ENCODE measurements around the gene PSMA4.
A peak's percentile ranks its signal among the peaks of the same experiment; 100 is the strongest.
"Not testable (repeated sequence)": the region's sequence is repeated elsewhere in the genome, so short reads cannot be mapped to it uniquely, and the experiment has no call there.

Gene PSMA4

DNA sequence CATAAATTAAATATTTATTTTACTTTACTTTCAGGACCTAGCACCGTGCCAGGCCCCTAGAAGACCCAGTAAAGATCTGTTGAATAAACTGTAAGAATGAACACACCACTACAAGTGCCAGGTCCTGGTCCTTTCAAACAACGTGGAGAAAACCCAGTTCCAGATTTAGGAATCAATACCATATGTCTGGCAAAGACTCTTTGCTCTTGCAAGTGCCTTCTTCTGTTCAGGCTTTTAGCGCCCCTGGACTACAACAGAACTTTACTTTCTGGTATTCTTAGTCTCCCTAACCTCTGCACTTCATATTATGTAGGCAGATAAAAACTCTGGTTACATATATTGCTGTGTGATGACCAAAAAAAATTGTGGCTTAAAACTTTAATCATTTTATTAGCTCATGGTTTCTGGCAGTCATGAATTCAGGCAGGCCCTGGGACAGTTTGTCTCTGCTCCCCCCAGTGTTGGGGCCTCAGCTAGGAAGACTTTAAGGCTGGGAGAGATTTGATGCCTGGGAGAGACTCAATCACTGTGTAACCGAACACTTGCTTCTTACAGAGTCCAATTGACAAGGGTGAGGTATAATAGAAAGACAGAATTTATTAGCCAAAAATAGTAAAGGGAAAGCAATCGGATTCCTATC, 2.9 kb upstream of the PSMA4 start:
- Mint-ChIP-seq H3K4me1 (ENCODE audit: low read depth) (peaks cover 35% of the 10 kb centered on the region), H3K27me3 (no peaks in the 10 kb centered on the region), H3K9me3 (no peaks in the 10 kb centered on the region), H3K4me3 (no peak overlapping the region), H3K27ac (no peak overlapping the region), H3K36me3 (ENCODE audit: low read depth) (peaks cover 24% of the 10 kb centered on the region)
- intact Hi-C loops (cut with micrococcal nuclease), result loop anchor here (5.0 kb wide), 1 partner anchor 100 kb away; the partner anchor contains the start of gene IREB2

DNA sequence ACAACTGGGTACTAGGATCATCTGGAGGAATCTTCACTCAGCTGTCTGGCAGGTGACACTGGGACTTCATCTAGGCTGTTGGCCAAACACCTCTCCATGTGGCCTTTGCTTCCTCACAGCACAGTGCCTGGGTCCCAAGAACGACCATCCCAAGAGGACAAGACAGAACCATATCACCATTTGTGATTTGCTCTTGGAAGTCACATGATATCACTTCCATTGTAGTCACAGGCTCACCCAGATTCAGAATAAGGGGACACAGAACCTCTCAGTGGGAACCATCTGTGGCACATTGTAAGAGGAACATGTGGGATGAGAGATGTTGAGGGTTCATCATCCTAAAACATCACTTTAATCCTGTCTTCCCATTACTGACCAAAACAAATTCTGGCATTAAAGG, 1.9 kb upstream of the PSMA4 start:
- Mint-ChIP-seq H3K36me3 (ENCODE audit: low read depth) (peaks cover 33% of the 10 kb centered on the region), H3K4me3 (no peak overlapping the region), H3K9me3 (no peaks in the 10 kb centered on the region), H3K27ac (no peak overlapping the region), H3K4me1 (ENCODE audit: low read depth) (peaks cover 39% of the 10 kb centered on the region), H3K27me3 (no peaks in the 10 kb centered on the region)
- intact Hi-C loops (cut with micrococcal nuclease), result loop anchor here (5.0 kb wide), 1 partner anchor 101 kb away; the partner anchor contains the start of gene IREB2

GRCh38 chr15:78539464-78540140, 642 bp upstream of the PSMA4 start:
- H3K4me3 Mint-ChIP-seq, result peak overlapping the region; percentile 95
- not testable (repeated sequence) for H3K27me3 Mint-ChIP-seq, H3K9me3 Mint-ChIP-seq
- H3K36me3 Mint-ChIP-seq (ENCODE audit: low read depth), result peaks cover 46% of the 10 kb centered on the region
- intact Hi-C loops (cut with micrococcal nuclease), result loop anchor here (5.0 kb wide), 1 partner anchor 102 kb away; the partner anchor contains the start of gene IREB2
- peaks cover 39% of the 10 kb centered on the region for H3K4me1 Mint-ChIP-seq (ENCODE audit: low read depth)
- peak overlapping the region; percentile 99 for H3K27ac Mint-ChIP-seq

DNA sequence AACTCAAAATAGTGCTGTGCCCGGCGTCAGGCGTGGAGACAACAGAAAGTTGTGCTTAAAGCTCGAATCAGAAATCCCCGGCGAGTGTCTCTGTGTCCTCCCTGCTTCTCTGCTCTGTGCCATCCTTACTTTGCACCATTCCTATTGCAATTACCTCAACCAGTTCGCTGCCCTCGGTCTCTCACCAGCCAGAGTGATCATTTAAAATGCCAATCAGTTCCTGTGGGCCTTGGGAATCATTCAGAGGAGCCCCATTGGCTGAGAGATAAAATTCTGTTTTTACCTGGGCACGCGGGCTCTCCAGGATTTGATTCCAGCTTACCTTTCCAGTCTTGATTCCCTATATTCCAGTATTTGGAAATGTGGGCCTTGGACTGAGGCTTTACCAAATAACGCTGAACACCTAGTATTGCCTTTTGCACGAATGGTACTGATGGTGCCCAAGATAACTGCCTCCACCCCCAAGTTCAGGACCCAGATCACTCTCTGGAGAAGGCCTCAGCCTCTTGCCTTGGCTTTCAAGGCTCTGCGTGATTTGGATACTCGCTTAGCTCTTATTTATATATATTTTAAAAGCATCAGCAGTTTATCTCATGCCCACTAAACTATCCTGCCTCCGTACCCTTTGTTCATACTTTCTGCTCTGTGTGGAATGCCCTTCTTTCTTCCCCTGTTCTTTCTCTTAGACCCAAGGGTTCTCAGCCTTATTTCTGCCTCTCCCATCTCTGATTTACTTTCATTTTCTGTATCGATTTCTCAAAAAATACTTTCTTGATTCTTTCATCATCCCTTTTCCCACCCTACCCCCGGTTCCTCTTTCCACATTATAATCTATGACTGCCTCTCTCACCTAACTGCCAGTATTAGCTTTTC, 863 bp downstream of the PSMA4 start:
- Mint-ChIP-seq H3K27me3 (no peaks in the 10 kb centered on the region), H3K36me3 (ENCODE audit: low read depth) (peaks cover 60% of the 10 kb centered on the region), H3K4me1 (ENCODE audit: low read depth) (peaks cover 37% of the 10 kb centered on the region), H3K9me3 (no peaks in the 10 kb centered on the region), H3K27ac (peak overlapping the region; percentile 99), H3K4me3 (peak overlapping the region; percentile 95)
- intact Hi-C loops (cut with micrococcal nuclease), result no loop called here

DNA sequence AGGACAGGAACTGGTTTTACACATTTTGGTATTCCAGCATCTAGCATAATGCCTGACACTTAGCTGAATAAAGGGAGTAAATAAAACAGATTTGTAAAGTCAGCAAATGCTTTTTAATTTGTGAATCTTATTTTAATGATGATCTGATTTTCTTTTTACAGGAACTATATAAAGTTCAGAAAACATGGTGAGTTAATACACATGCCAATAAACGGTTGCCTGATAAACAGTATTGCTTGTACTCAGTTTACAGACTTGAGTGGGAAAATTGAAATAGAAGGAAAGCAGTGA, 1.4 kb downstream of the PSMA4 start:
- H3K4me1 Mint-ChIP-seq (ENCODE audit: low read depth), result peaks cover 31% of the 10 kb centered on the region
- no peaks in the 10 kb centered on the region for H3K27me3 Mint-ChIP-seq
- H3K9me3 Mint-ChIP-seq, result no peaks in the 10 kb centered on the region
- intact Hi-C loops (cut with micrococcal nuclease), result no loop called here
- peak overlapping the region; percentile 95 for H3K4me3 Mint-ChIP-seq
- H3K27ac Mint-ChIP-seq, result peak overlapping the region; percentile 99
- H3K36me3 Mint-ChIP-seq (ENCODE audit: low read depth), result peaks cover 66% of the 10 kb centered on the region

- peaks cover 28% of the 10 kb centered on the region for H3K4me1 Mint-ChIP-seq (ENCODE audit: low read depth)
- no peak overlapping the region for H3K27ac Mint-ChIP-seq
- no peaks in the 10 kb centered on the region for H3K9me3 Mint-ChIP-seq
- intact Hi-C loops (cut with micrococcal nuclease), result no loop called here
- H3K36me3 Mint-ChIP-seq (ENCODE audit: low read depth), result peaks cover 76% of the 10 kb centered on the region
- H3K4me3 Mint-ChIP-seq, result no peak overlapping the region
- H3K27me3 Mint-ChIP-seq, result no peaks in the 10 kb centered on the region
Measured at GRCh38 chr15:78542647-78543046, 2.4 kb downstream of the PSMA4 start.

- Mint-ChIP-seq H3K36me3 (ENCODE audit: low read depth) (peaks cover 60% of the 10 kb centered on the region), H3K4me3 (no peak overlapping the region), H3K9me3 (no peaks in the 10 kb centered on the region), H3K27ac (no peak overlapping the region), H3K27me3 (peaks cover 1% of the 10 kb centered on the region), H3K4me1 (ENCODE audit: low read depth) (peaks cover 7% of the 10 kb centered on the region)
- intact Hi-C loops (cut with micrococcal nuclease), result no loop called here
Measured at GRCh38 chr15:78550194-78550593, 9.9 kb downstream of the PSMA4 start.

GRCh38 chr15:78550815-78551214, 10.6 kb downstream of the PSMA4 start:
- Mint-ChIP-seq H3K4me1 (ENCODE audit: low read depth) (peaks cover 7% of the 10 kb centered on the region), H3K9me3 (no peaks in the 10 kb centered on the region), H3K27ac (no peak overlapping the region), H3K27me3 (peaks cover 1% of the 10 kb centered on the region), H3K4me3 (no peak overlapping the region), H3K36me3 (ENCODE audit: low read depth) (peaks cover 54% of the 10 kb centered on the region)
- intact Hi-C loops (cut with micrococcal nuclease), result no loop called here

GRCh38 chr15:78551902-78552301, 11.7 kb downstream of the PSMA4 start:
- Mint-ChIP-seq H3K4me1 (ENCODE audit: low read depth) (peaks cover 7% of the 10 kb centered on the region), H3K9me3 (no peaks in the 10 kb centered on the region), H3K27me3 (peaks cover 1% of the 10 kb centered on the region), H3K27ac (no peak overlapping the region), H3K4me3 (no peak overlapping the region), H3K36me3 (ENCODE audit: low read depth) (peaks cover 43% of the 10 kb centered on the region)
- intact Hi-C loops (cut with micrococcal nuclease), result no loop called here

- Mint-ChIP-seq H3K9me3 (no peaks in the 10 kb centered on the region), H3K27ac (no peak overlapping the region), H3K27me3 (peaks cover 2% of the 10 kb centered on the region), H3K36me3 (ENCODE audit: low read depth) (peaks cover 36% of the 10 kb centered on the region), H3K4me1 (ENCODE audit: low read depth) (peaks cover 7% of the 10 kb centered on the region), H3K4me3 (no peak overlapping the region)
- intact Hi-C loops (cut with micrococcal nuclease), result no loop called here
Measured at GRCh38 chr15:78552597-78552996, 12.4 kb downstream of the PSMA4 start.

DNA sequence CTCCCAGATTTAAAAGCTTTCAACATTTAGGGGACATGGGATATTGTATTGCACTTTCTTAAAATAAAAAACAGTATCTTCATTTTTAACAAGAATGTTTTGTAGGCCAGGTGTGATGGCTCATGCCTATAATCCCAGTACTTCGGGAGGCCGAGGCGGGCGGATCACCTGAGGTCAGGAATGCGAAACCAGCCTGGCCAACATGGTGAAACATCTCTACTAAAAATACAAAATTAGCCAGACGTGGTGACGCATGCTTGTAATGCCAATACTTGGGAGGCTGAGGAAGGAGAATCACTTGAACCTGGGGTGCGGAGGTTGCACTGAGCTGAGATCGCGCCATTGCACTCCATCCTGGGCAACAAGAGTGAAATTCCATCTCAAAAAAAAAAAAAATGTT, 20.0 kb downstream of the PSMA4 start:
- intact Hi-C loops (cut with micrococcal nuclease); H3K36me3 Mint-ChIP-seq (ENCODE audit: low read depth); H3K9me3 Mint-ChIP-seq; H3K27ac Mint-ChIP-seq; H3K4me1 Mint-ChIP-seq (ENCODE audit: low read depth); H3K4me3 Mint-ChIP-seq: not testable (repeated sequence)
- peaks cover 29% of the 10 kb centered on the region for H3K27me3 Mint-ChIP-seq

GRCh38 chr15:78561490-78561889, 21.2 kb downstream of the PSMA4 start:
- H3K4me1 Mint-ChIP-seq (ENCODE audit: low read depth), result peaks cover 18% of the 10 kb centered on the region
- H3K36me3 Mint-ChIP-seq (ENCODE audit: low read depth), result no peaks in the 10 kb centered on the region
- H3K27me3 Mint-ChIP-seq, result peaks cover 40% of the 10 kb centered on the region
- H3K27ac Mint-ChIP-seq, result no peak overlapping the region
- H3K9me3 Mint-ChIP-seq, result no peaks in the 10 kb centered on the region
- intact Hi-C loops (cut with micrococcal nuclease), result no loop called here
- no peak overlapping the region for H3K4me3 Mint-ChIP-seq

DNA sequence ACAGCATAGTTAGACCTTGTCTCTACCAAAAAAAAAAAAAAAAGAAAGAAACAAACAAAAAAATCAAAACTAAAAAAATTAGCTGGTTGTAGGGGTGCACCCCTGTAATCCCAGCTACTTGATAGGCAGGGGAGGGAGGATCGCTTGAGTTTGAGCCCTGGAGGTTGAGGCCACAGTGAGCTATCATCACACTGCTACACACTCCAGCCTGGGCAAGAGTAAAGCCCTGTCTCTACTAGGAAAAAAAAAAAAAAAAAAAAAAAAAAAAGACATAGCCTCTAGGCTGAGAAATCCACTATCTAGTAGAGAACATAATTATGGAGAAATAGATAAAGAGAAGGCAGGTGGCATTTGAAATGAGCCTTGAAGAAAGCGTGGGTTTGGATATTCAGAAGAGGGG, 22.8 kb downstream of the PSMA4 start:
- no peak overlapping the region for H3K4me3 Mint-ChIP-seq
- intact Hi-C loops (cut with micrococcal nuclease), result no loop called here
- peaks cover 51% of the 10 kb centered on the region for H3K27me3 Mint-ChIP-seq
- H3K27ac Mint-ChIP-seq, result no peak overlapping the region
- no peaks in the 10 kb centered on the region for H3K36me3 Mint-ChIP-seq (ENCODE audit: low read depth)
- H3K4me1 Mint-ChIP-seq (ENCODE audit: low read depth), result peaks cover 21% of the 10 kb centered on the region
- H3K9me3 Mint-ChIP-seq, result no peaks in the 10 kb centered on the region

GRCh38 chr15:78564743-78565096, 24.5 kb downstream of the PSMA4 start:
- H3K4me1 Mint-ChIP-seq (ENCODE audit: low read depth), result peaks cover 21% of the 10 kb centered on the region
- no peak overlapping the region for H3K27ac Mint-ChIP-seq
- H3K9me3 Mint-ChIP-seq, result no peaks in the 10 kb centered on the region
- intact Hi-C loops (cut with micrococcal nuclease), result no loop called here
- H3K27me3 Mint-ChIP-seq, result peaks cover 51% of the 10 kb centered on the region
- no peaks in the 10 kb centered on the region for H3K36me3 Mint-ChIP-seq (ENCODE audit: low read depth)
- H3K4me3 Mint-ChIP-seq, result peak overlapping the region; percentile 78

Measured in dendritic cell treated with granulocyte-macrophage colony-stimulating factor and Interleukin-4, amounts not matched to agents 40 ng/mL and 50 ng/mL, for 4 days (primary cell).